Thyroid gland (tissue), 4 donors: ENCODE measurements around the gene LRRC47.

ENCODE experiments used
- POLR2A ChIP-seq, 2 donors: fragments of 450-650 bp; IDR thresholded peaks; one replicate each; pipeline ENCODE4 v1.6.1; 2017; ENCODE audit warnings: antibody characterized with exemption in 2 of 2, mild to moderate bottlenecking in 2 of 2, moderate library complexity in 1 of 2
- TF ChIP-seq, protein P1 (sequence below), 6 experiments: fragments of 200-600 bp in 3 of 6; fragments of 450-650 bp in 3 of 6; sonication (generic) in 3 of 6; IDR thresholded peaks; one replicate each; pipeline ENCODE4 v1.5.1; 2016 to 2019; ENCODE audit warnings: antibody characterized with exemption in 6 of 6, mild to moderate bottlenecking in 2 of 6, inconsistent platforms in 1 of 6, moderate library complexity in 1 of 6

DNA sequence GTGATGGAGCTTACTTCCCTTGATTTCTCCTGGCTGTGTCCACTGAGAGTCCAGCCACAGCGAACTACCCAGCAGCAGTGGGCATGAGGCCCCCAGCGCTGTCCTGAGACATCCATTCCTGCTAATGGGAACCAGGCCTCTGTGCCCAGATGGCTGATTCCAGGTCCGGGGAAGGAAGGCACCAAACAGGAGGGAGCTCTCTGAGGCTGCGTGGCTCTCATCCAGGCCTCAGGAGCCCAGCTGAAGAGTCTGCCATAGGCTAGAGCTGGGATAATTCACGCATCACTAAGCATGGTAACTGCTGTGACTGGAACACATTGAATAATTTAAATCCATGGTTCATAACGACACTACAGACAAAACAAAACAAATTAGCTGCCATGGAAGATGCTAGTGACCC lies 24.7 kb upstream of the LRRC47 start:
- TF ChIP-seq, protein P1, sequence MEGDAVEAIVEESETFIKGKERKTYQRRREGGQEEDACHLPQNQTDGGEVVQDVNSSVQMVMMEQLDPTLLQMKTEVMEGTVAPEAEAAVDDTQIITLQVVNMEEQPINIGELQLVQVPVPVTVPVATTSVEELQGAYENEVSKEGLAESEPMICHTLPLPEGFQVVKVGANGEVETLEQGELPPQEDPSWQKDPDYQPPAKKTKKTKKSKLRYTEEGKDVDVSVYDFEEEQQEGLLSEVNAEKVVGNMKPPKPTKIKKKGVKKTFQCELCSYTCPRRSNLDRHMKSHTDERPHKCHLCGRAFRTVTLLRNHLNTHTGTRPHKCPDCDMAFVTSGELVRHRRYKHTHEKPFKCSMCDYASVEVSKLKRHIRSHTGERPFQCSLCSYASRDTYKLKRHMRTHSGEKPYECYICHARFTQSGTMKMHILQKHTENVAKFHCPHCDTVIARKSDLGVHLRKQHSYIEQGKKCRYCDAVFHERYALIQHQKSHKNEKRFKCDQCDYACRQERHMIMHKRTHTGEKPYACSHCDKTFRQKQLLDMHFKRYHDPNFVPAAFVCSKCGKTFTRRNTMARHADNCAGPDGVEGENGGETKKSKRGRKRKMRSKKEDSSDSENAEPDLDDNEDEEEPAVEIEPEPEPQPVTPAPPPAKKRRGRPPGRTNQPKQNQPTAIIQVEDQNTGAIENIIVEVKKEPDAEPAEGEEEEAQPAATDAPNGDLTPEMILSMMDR (IDR thresholded peaks at IDR 0.05) = no peak
- TF ChIP-seq POLR2A (IDR thresholded peaks at IDR 0.05) = no peak
